OCI-LY7 (cell line): Measurements from ENCODE around the gene GTF2IRD1. TPM values are rescaled to one million over a fixed set of nuclear protein-coding genes. Genes with fewer than 3 reads are reported as not detected.
"Not testable (repeated sequence)": the region's sequence is repeated elsewhere in the genome, so short reads cannot be mapped to it uniquely, and the experiment has no call there.

ENCODE experiments used
- BruUV-seq: library from RNA; stranded (reverse); fragments of 400-500 nt; replicated peaks from 2 replicates; lab custom pipeline; 2021; lab: Mats Ljungman, UMichigan
- CTCF ChIA-PET: fragments of 300-600 bp; sonication (Branson Sonifier 250); formaldehyde crosslinking; loops from one replicate; lab custom pipeline; 2022; ENCODE audit warnings: antibody characterized with exemption; ENCODE audit not compliant: unreplicated experiment; lab: Charles Lee
- POLR2A ChIA-PET: fragments of 300-600 bp; sonication (Branson Sonifier 250); formaldehyde crosslinking; loops from one replicate; lab custom pipeline; 2022; ENCODE audit warnings: antibody characterized with exemption; lab: Charles Lee
- DNase-seq: peaks from one replicate; pipeline ENCODE4 v3.0.0-alpha.2; 2015; ENCODE audit warnings: low spot score
- H2AFZ ChIP-seq: fragments of 200-600 bp; sonication (generic), shearing (Covaris generic); 2 replicates; pipeline ENCODE4 v1.6.1; 2014; ENCODE audit warnings: mild to moderate bottlenecking, antibody characterized with exemption, low read length, moderate library complexity
- H3K27ac ChIP-seq: fragments of 200-600 bp; sonication (generic); 2 replicates; pipeline ENCODE4 v1.5.1; 2014; ENCODE audit warnings: mixed run types, low read depth, mild to moderate bottlenecking, moderate library complexity, low read length, inconsistent platforms; ENCODE audit not compliant: poor library complexity, severe bottlenecking
- H3K36me3 ChIP-seq: fragments of 200-600 bp; sonication (generic); 2 replicates; pipeline ENCODE4 v1.6.1; 2014; ENCODE audit warnings: mild to moderate bottlenecking, antibody characterized with exemption, low read length, moderate library complexity, mixed read lengths; ENCODE audit not compliant: insufficient read depth
- H3K4me1 ChIP-seq: fragments of 200-600 bp; sonication (generic); 2 replicates; pipeline ENCODE4 v1.5.1; 2014; ENCODE audit warnings: mild to moderate bottlenecking, low read length; ENCODE audit not compliant: insufficient read depth, poor library complexity, severe bottlenecking
- H3K4me2 ChIP-seq: fragments of 200-600 bp; sonication (generic); 2 replicates; pipeline ENCODE4 v1.6.1; 2014; ENCODE audit warnings: mild to moderate bottlenecking, low read length
- H3K4me3 ChIP-seq: fragments of 200-600 bp; sonication (generic); 2 replicates; pipeline ENCODE4 v1.5.1; 2014; ENCODE audit warnings: mild to moderate bottlenecking, low read depth, low read length; ENCODE audit not compliant: poor library complexity, severe bottlenecking
- H3K79me2 ChIP-seq: fragments of 200-600 bp; sonication (generic); 2 replicates; pipeline ENCODE4 v1.6.1; 2016; ENCODE audit warnings: low read depth, mild to moderate bottlenecking, low read length, moderate library complexity, mixed read lengths; ENCODE audit not compliant: insufficient read depth
- H3K9me2 ChIP-seq: fragments of 200-600 bp; sonication (generic); 2 replicates; pipeline ENCODE4 v1.6.1; 2016; ENCODE audit warnings: mild to moderate bottlenecking, low read length, mixed read lengths; ENCODE audit not compliant: insufficient read depth
- H3K9me3 ChIP-seq: fragments of 200-600 bp; sonication (generic); 2 replicates; pipeline ENCODE4 v1.6.1; 2014; ENCODE audit warnings: mild to moderate bottlenecking, mixed run types, low read length, mixed read lengths
- H4K20me1 ChIP-seq: fragments of 200-600 bp; sonication (generic); 2 replicates; pipeline ENCODE4 v1.6.1; 2014; ENCODE audit warnings: mild to moderate bottlenecking, antibody characterized with exemption, low read length, moderate library complexity, mixed read lengths; ENCODE audit not compliant: insufficient read depth
- EZH2phosphoT487 ChIP-seq: fragments of 200-600 bp; sonication (generic); IDR thresholded peaks from 2 replicates; pipeline ENCODE4 v1.6.1; 2018; ENCODE audit warnings: low read depth, borderline replicate concordance, mild to moderate bottlenecking, mixed run types, antibody characterized with exemption, low read length, moderate library complexity, mixed read lengths
- intact Hi-C: fragments of 100-400 bp; cut with micrococcal nuclease; formaldehyde crosslinking; loops from one replicate; pipeline ENCODE4 v1.10.0; 2022; ENCODE audit not compliant: unreplicated experiment
- total RNA-seq, 2 experiments: library from RNA; depleted of rRNA in 1 of 2; stranded (reverse); fragments of >200 nt in 1 of 2; shearing (Covaris generic) in 1 of 2; gene quantifications; 2 replicates each; pipeline ENCODE4 v1.2.3, GENCODE V29; 2014 to 2022
- TF ChIP-seq, protein P1 (sequence below): fragments of 200-600 bp; sonication (generic); conservative IDR thresholded peaks from 2 replicates; pipeline ENCODE4 v1.5.1; 2014; ENCODE audit warnings: mild to moderate bottlenecking, antibody characterized with exemption, low read length, moderate library complexity, mixed read lengths

Gene GTF2IRD1
- total RNA-seq, 2 experiments from 2014 or later: 4.4 to 34.3 TPM

DNA sequence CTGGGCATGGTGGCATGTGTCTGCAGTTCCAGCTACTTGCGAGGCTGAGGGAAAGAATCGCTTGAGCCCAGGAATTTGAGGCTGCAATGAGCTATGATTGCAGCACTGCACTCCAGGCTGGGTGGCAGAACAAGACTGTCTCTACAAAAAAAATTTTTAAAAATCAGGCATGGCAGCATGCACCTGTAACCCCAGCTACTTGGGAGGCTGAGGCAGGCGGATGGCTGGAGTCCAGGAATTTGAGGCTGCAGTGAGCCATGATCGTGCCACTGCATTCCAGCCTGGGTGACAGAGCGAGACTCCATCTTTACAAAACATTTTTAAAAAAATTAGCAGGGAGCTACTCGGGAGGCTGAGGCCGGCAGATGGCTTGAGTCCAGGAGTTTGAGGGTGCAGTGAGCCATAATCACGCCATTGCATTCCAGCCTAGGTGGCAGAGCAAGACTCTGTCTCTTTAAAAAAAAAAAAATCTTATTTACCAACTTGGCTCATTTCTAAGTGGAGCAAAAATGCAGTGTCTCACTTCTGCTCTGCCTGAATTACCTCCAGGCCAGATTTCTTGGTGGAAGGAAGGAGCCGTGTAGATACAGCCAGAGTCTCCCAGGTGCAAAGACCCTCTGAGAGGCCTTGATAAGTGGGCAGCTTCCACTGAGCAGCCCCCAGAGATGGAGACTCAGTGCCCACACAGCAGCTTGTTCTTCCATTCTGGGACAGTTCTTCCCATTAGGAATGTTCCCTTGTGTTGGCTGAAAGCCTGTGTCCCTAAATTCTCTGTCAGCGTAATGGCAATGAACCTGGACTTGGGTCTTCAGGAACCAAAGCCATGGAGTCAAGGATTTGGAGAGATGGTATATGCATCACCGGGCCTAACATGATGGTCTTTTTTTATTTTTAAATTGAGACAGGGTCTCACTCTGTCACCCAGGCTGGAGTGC, 30.0 kb downstream of the GTF2IRD1 start:
- TF ChIP-seq EZH2phosphoT487: no peak
- intact Hi-C loops: no loop called here
- Histone ChIP-seq H3K9me3 (no peaks in the 10 kb centered on the region), H3K4me3 (no peak overlapping the region), H3K4me1 (no peaks in the 10 kb centered on the region), H3K79me2 (no peaks in the 10 kb centered on the region), H2AFZ (no peak overlapping the region), H3K9me2 (no peaks in the 10 kb centered on the region), H4K20me1 (no peaks in the 10 kb centered on the region), H3K36me3 (no peaks in the 10 kb centered on the region), H3K4me2 (no peak overlapping the region), H3K27ac (no peak overlapping the region)
- DNase-seq: no peak
- BruUV-seq: no TSS peak
- CTCF ChIA-PET: no interaction called here
- POLR2A ChIA-PET: interaction anchor here (0.6 to 1.4 kb wide), 3 partner anchors 19 to 24 kb away, joined by 3 read pairs; no protein-coding TSS in a partner anchor

DNA sequence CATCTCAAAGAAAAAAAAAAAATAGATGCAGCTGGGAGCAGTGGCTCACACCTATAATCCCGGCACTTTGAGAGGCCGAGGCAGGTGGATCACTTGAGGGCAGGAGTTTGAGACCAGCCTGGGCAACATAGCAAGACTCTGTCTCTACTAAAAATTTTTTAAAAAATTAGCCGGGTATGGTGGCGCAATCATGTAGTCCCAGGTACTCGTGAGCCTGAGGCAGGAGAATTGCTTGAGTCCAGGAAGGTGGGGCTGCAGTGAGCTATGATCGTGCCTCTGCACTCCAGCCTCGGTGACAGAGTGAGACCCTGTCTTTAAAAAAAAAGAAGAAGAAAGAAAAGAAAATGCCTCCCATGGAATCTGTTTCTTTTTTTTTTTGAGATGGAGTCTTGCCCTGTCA, 31.9 kb downstream of the GTF2IRD1 start:
- CTCF ChIA-PET: no interaction called here

DNA sequence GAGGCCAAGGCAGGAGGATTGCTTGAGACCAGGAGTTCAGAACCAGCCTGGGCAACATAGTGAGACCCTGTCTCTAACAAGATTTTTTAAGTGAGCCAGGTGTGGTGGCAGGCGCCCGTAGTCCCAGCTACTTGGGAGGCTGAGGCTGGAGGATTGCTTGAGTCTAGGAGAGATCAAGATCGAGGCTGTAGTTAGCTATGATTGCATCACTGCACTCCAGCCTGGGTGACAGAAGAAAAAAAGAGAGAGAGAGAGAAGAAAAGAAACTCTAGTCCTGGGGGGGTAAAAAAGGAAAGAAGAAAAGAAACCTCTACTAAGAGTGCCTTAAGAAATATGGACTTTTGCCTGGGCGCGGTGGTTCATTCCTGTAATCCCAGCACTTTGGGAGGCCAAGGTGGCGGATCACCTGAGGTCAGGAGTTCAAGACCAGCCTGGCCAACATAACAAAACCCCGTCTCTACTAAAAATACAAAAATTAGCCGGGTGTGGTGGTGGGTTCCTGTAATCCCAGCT, 34.9 kb downstream of the GTF2IRD1 start:
- CTCF ChIA-PET, H3K79me2 ChIP-seq, H3K4me1 ChIP-seq, intact Hi-C loops, H3K4me3 ChIP-seq, H3K9me2 ChIP-seq, H3K27ac ChIP-seq, H3K9me3 ChIP-seq, H3K4me2 ChIP-seq, H4K20me1 ChIP-seq, H3K36me3 ChIP-seq, H2AFZ ChIP-seq, BruUV-seq, DNase-seq: not testable (repeated sequence)
- POLR2A ChIA-PET: interaction anchor here (0.5 to 1.0 kb wide), 2 partner anchors 22 to 81 kb away, joined by 3 to 7 read pairs; no protein-coding TSS in a partner anchor

More for the DNA sequence above, 31.9 kb downstream of the GTF2IRD1 start:
- H2AFZ ChIP-seq: no peak overlapping the region
- intact Hi-C loops: no loop called here
- no peaks in the 10 kb centered on the region for H3K79me2 ChIP-seq
- no peak overlapping the region for H3K4me2 ChIP-seq
- TF ChIP-seq, protein P1, sequence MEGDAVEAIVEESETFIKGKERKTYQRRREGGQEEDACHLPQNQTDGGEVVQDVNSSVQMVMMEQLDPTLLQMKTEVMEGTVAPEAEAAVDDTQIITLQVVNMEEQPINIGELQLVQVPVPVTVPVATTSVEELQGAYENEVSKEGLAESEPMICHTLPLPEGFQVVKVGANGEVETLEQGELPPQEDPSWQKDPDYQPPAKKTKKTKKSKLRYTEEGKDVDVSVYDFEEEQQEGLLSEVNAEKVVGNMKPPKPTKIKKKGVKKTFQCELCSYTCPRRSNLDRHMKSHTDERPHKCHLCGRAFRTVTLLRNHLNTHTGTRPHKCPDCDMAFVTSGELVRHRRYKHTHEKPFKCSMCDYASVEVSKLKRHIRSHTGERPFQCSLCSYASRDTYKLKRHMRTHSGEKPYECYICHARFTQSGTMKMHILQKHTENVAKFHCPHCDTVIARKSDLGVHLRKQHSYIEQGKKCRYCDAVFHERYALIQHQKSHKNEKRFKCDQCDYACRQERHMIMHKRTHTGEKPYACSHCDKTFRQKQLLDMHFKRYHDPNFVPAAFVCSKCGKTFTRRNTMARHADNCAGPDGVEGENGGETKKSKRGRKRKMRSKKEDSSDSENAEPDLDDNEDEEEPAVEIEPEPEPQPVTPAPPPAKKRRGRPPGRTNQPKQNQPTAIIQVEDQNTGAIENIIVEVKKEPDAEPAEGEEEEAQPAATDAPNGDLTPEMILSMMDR: no peak
- no peak for TF ChIP-seq EZH2phosphoT487
- BruUV-seq: no TSS peak
- no peaks in the 10 kb centered on the region for H3K9me2 ChIP-seq
- no peak for DNase-seq
- no peaks in the 10 kb centered on the region for H3K36me3 ChIP-seq
- POLR2A ChIA-PET: no interaction called here
- H4K20me1 ChIP-seq: no peaks in the 10 kb centered on the region
- no peak overlapping the region for H3K27ac ChIP-seq
- no peaks in the 10 kb centered on the region for H3K4me1 ChIP-seq
- H3K4me3 ChIP-seq: no peak overlapping the region
- no peaks in the 10 kb centered on the region for H3K9me3 ChIP-seq
